HFFc6 (cell line): ENCODE data around the gene RTEL1. TPM values are rescaled to one million over a fixed set of nuclear protein-coding genes. Genes with fewer than 3 reads are reported as not detected.

Experiments used
- DNase-seq: peaks from one replicate; pipeline ENCODE4 v3.0.0-alpha.2; 2018
- H3K27ac Mint-ChIP-seq: 2 replicates; pipeline ENCODE4 v1.8.0; 2020; ENCODE audit warnings: mild to moderate bottlenecking, mixed read lengths
- H3K27me3 Mint-ChIP-seq: 2 replicates; pipeline ENCODE4 v1.8.0; 2021; ENCODE audit warnings: mild to moderate bottlenecking, moderate library complexity, mixed read lengths; ENCODE audit not compliant: insufficient read depth
- H3K36me3 Mint-ChIP-seq: 2 replicates; pipeline ENCODE4 v1.8.0; 2021; ENCODE audit warnings: low read depth, mixed read lengths
- H3K4me1 Mint-ChIP-seq: 2 replicates; pipeline ENCODE4 v1.8.0; 2020; ENCODE audit warnings: low read depth, mixed read lengths
- H3K4me3 Mint-ChIP-seq: 2 replicates; pipeline ENCODE4 v1.8.0; 2020; ENCODE audit warnings: mild to moderate bottlenecking, moderate library complexity, mixed read lengths
- H3K9me3 Mint-ChIP-seq: 2 replicates; pipeline ENCODE4 v1.8.0; 2020; ENCODE audit warnings: mild to moderate bottlenecking, mixed read lengths
- CTCF ChIP-seq: fragments of 200-600 bp; sonication (generic); IDR thresholded peaks from 2 replicates; pipeline ENCODE4 v1.5.0; 2021; ENCODE audit warnings: antibody characterized with exemption, mild to moderate bottlenecking
- total RNA-seq, 6 experiments: library from RNA; stranded (reverse); fragmentation: NEBNext Ultra II Directional; extraction: Animal tissue kit (Norgen Biotek cat#: 25700); gene quantifications; 2 replicates in 1 of 6; 3 replicates in 5 of 6; pipeline ENCODE4 v1.2.3, GENCODE V29; 2021

RTEL1 gene
- total RNA-seq, 6 experiments from 2014 or later = 19.0 to 26.8 (median 22.7) TPM

- DNase-seq = no peak
- no peaks in the 10 kb centered on the region for H3K9me3 Mint-ChIP-seq
- peaks cover 32% of the 10 kb centered on the region for H3K27me3 Mint-ChIP-seq
- TF ChIP-seq CTCF = no peak
- peaks cover 9% of the 10 kb centered on the region; the same call in 1 of the 2 replicates for H3K4me1 Mint-ChIP-seq
- H3K36me3 Mint-ChIP-seq = no peaks in the 10 kb centered on the region; the same call in 1 of the 2 replicates
- peak overlapping the region; percentile 61 for H3K27ac Mint-ChIP-seq
- no peak overlapping the region; the same call in 1 of the 2 replicates for H3K4me3 Mint-ChIP-seq
Observed at GRCh38 chr20:63690898-63691710, 33.0 kb downstream of the RTEL1 start.

- Mint-ChIP-seq H3K4me3 (no peak overlapping the region; the same call in 1 of the 2 replicates), H3K27ac (peak overlapping the region; percentile 61; the same call in 1 of the 2 replicates), H3K4me1 (peaks cover 2% of the 10 kb centered on the region; the same call in 1 of the 2 replicates), H3K9me3 (no peaks in the 10 kb centered on the region), H3K36me3 (no peaks in the 10 kb centered on the region; the same call in 1 of the 2 replicates), H3K27me3 (peaks cover 36% of the 10 kb centered on the region)
- TF ChIP-seq CTCF = no peak
- DNase-seq = no peak
Observed at GRCh38 chr20:63691711-63692435, 33.8 kb downstream of the RTEL1 start.

GRCh38 chr20:63692436-63693082 lies 34.4 kb downstream of the RTEL1 start:
- H3K4me3 Mint-ChIP-seq = no peak overlapping the region
- peak; percentile 20 for DNase-seq
- peak; percentile 18; the same call in 1 of the 2 replicates for TF ChIP-seq CTCF
- H3K27me3 Mint-ChIP-seq = peaks cover 41% of the 10 kb centered on the region
- no peaks in the 10 kb centered on the region for H3K9me3 Mint-ChIP-seq
- peak overlapping the region; percentile 66 for H3K27ac Mint-ChIP-seq
- H3K36me3 Mint-ChIP-seq = no peaks in the 10 kb centered on the region; the same call in 1 of the 2 replicates
- H3K4me1 Mint-ChIP-seq = no peaks in the 10 kb centered on the region

- Mint-ChIP-seq H3K9me3 (no peaks in the 10 kb centered on the region), H3K27me3 (peaks cover 38% of the 10 kb centered on the region), H3K36me3 (no peaks in the 10 kb centered on the region; the same call in 1 of the 2 replicates), H3K4me1 (no peaks in the 10 kb centered on the region), H3K4me3 (no peak overlapping the region), H3K27ac (no peak overlapping the region)
- TF ChIP-seq CTCF = no peak
- DNase-seq = no peak
Observed at GRCh38 chr20:63693083-63693732, 35.1 kb downstream of the RTEL1 start.
